Kidney (tissue), 22 donors: ENCODE data around the gene USP30. TPM values are rescaled to one million over a fixed set of nuclear protein-coding genes. Genes with fewer than 3 reads are reported as not detected.

Experiments used
- DNase-seq, 5 donors: peaks; one replicate each; pipeline ENCODE4 v3.0.0-alpha.2; 2013 to 2020
- FAIRE-seq: peaks from 2 replicates; lab custom pipeline; 2012; peaks lifted over from hg19 to GRCh38; lab: Jason Lieb, UNC
- H3K27ac ChIP-seq, 2 donors: one replicate each; pipeline ENCODE4 v1.7.0; 2013; ENCODE audit warnings: low read depth in 2 of 2, low read length in 2 of 2, inconsistent platforms in 1 of 2
- H3K27me3 ChIP-seq: one replicate; pipeline ENCODE4 v1.7.1; 2013; ENCODE audit warnings: low read length, inconsistent platforms; ENCODE audit not compliant: control insufficient read depth, insufficient read depth
- H3K36me3 ChIP-seq, 3 donors: one replicate each; pipeline versions ENCODE4 v1.7.0 to v1.7.1; 2013; ENCODE audit warnings: low read length in 3 of 3, control low read depth in 1 of 3, inconsistent platforms in 1 of 3; ENCODE audit not compliant: insufficient read depth in 3 of 3, control insufficient read depth in 2 of 3
- H3K4me1 ChIP-seq, 3 donors: one replicate each; pipeline versions ENCODE4 v1.7.0 to v1.7.1; 2013; ENCODE audit warnings: low read length in 3 of 3, inconsistent platforms in 1 of 3, low read depth in 1 of 3; ENCODE audit not compliant: control insufficient read depth in 2 of 3, insufficient read depth in 2 of 3
- H3K4me3 ChIP-seq, 3 donors: one replicate each; pipeline versions ENCODE4 v1.7.0 to v1.8.1; 2013; ENCODE audit warnings: low read length in 3 of 3, control low read depth in 1 of 3, inconsistent platforms in 1 of 3
- H3K9ac ChIP-seq, 3 donors: one replicate each; pipeline versions ENCODE4 v1.7.0 to v1.7.1; 2013; ENCODE audit warnings: low read length in 3 of 3, control low read depth in 1 of 3, inconsistent platforms in 1 of 3
- H3K9me3 ChIP-seq, 3 donors: one replicate each; pipeline versions ENCODE4 v1.7.0 to v1.7.1; 2013; ENCODE audit warnings: low read length in 3 of 3, control low read depth in 1 of 3, inconsistent platforms in 1 of 3; ENCODE audit not compliant: control insufficient read depth in 2 of 3, insufficient read depth in 1 of 3
- CTCF ChIP-seq: IDR thresholded peaks from 3 replicates; pipeline ENCODE4 v1.5.1; 2012; ENCODE audit warnings: mild to moderate bottlenecking, moderate library complexity, borderline replicate concordance; ENCODE audit not compliant: insufficient read depth; ENCODE audit errors: extremely low read depth
- intact Hi-C: fragments of 100-400 bp; cut with DNase I; formaldehyde crosslinking; loops from one replicate; pipeline ENCODE4 v1.11.1; 2022
- long read RNA-seq, 10 donors: library from polyadenylated mRNA in 1 of 10; unstranded in 1 of 10; transcript quantifications; one replicate each; pipeline ENCODE4 v2.0.0 and lab custom pipeline, GENCODE V29; 2021 to 2026
- polyA plus RNA-seq: library from polyadenylated mRNA; stranded (reverse); fragments of 350-450 nt; fragmentation: Illumina TruSeq; extraction: RNeasy Lipid Tissue Mini Kit (QIAGEN cat#74804); gene quantifications from one replicate; pipeline ENCODE4 v1.2.3, GENCODE V29; 2014; ENCODE audit warnings: low read depth, low replicate concordance; ENCODE audit not compliant: insufficient read depth
- total RNA-seq: library from RNA; stranded (reverse); fragmentation: NEBNext Ultra II Directional; extraction: Animal tissue kit (Norgen Biotek cat#: 25700); gene quantifications from one replicate; pipeline ENCODE4 v1.2.1, GENCODE V29; 2021
- donor health status: control.
- donor health status: control.
- donor health status: control.
- donor health status: control.
- donor health status: control.
- donor health status: DM: yes; HTN: yes; CAD: no.
- donor health status: Normal renal cell carcinoma (clear cell type).

The USP30 gene, protein sequence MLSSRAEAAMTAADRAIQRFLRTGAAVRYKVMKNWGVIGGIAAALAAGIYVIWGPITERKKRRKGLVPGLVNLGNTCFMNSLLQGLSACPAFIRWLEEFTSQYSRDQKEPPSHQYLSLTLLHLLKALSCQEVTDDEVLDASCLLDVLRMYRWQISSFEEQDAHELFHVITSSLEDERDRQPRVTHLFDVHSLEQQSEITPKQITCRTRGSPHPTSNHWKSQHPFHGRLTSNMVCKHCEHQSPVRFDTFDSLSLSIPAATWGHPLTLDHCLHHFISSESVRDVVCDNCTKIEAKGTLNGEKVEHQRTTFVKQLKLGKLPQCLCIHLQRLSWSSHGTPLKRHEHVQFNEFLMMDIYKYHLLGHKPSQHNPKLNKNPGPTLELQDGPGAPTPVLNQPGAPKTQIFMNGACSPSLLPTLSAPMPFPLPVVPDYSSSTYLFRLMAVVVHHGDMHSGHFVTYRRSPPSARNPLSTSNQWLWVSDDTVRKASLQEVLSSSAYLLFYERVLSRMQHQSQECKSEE
- total RNA-seq (16.1 TPM), polyA plus RNA-seq (9.6 TPM)
- long read RNA-seq, donor 1, partial matches to known transcripts, result 0 of 1 reads
- long read RNA-seq, donor 1, other reads (novel, unspliced or antisense), result 0 of 1 reads
- long read RNA-seq, donor 2, partial matches to known transcripts, result 0 of 4 reads
- long read RNA-seq, donor 2, other reads (novel, unspliced or antisense), result 0 of 4 reads
- long read RNA-seq, donor 3, partial matches to known transcripts, result 7 of 7 reads
- long read RNA-seq, donor 3, other reads (novel, unspliced or antisense), result 0 of 7 reads
- long read RNA-seq, donor 4, partial matches to known transcripts, result 0 of 2 reads
- long read RNA-seq, donor 4, other reads (novel, unspliced or antisense), result 0 of 2 reads
- long read RNA-seq, donor 5, result 0 reads
- long read RNA-seq, donor 6, partial matches to known transcripts, result 0 of 2 reads
- long read RNA-seq, donor 6, other reads (novel, unspliced or antisense), result 0 of 2 reads
- long read RNA-seq, donor 7, transcript USP30-201 (13 exons, 3,742 nt), result major isoform, 5 of 8 reads
- long read RNA-seq, donor 7, partial matches to known transcripts, result 2 of 8 reads
- long read RNA-seq, donor 7, other reads (novel, unspliced or antisense), result 1 of 8 reads
- long read RNA-seq, donor 8, partial matches to known transcripts, result 0 of 1 reads
- long read RNA-seq, donor 8, other reads (novel, unspliced or antisense), result 0 of 1 reads
- long read RNA-seq, donor 9, partial matches to known transcripts, result 0 of 2 reads
- long read RNA-seq, donor 9, other reads (novel, unspliced or antisense), result 0 of 2 reads
- long read RNA-seq, donor 10, partial matches to known transcripts, result 0 of 2 reads
- long read RNA-seq, donor 10, other reads (novel, unspliced or antisense), result 0 of 2 reads

DNA sequence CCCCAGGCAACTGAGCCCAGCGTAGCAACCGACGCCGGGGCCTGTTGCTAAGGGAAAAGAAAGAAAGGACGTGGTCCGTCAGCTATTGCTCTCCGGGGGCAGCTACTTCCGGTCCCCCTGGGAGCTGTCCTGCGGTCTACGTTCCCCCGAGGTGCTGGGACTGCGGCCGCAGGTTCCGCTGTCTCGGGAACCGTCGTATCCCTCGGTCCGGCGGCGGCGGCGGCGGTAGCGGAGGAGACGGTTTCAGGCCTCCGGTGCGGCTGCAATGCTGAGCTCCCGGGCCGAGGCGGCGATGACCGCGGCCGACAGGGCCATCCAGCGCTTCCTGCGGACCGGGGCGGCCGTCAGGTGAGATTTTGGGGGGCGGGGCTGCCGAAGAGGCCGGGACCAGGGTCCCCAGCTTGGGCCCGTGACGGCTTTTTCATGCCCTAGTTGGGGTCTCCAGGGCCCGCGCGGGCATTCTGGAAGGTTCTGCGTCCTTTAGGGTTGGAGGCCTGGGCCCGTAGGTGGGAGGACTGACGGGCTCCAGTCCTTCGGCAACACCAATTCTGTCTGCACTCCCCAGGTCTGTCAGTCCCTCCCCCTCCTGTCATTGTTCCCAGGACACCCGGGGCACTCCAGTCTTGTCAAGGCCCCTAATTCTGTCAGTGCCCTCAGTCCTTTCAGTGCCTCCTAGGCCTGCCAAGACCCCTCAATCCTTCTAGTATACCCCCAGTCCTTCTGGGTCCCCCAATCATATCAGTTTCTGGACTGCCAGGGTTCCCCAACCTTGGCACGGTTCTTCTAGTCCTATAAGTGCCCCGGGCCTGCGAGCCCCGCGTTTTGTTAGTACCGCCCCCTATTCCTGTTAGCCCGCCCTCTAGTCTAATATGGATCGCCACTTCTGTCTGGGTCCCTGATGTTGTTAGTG, at the start of gene USP30:
USP30 (plus strand) TSS at position 163 of the 910 bp plus-strand sequence; CDS start at position 266, 103 bp downstream.
- peaks cover 0 to 2% (median 0%) of the 10 kb centered on the region in 3 donors for H3K36me3 ChIP-seq
- peak; percentile 90 to 95 (median 93) for DNase-seq
- peak within 1 kb of the TSS; percentile 73 to 84 for H3K27ac ChIP-seq
- intact Hi-C loops, result no loop called here
- no peaks in the 10 kb centered on the region for H3K9me3 ChIP-seq
- peaks cover 0 to 3% (median 0%) of the 10 kb centered on the region in 3 donors for H3K4me1 ChIP-seq
- H3K27me3 ChIP-seq, result no peaks in the 10 kb centered on the region
- H3K4me3 ChIP-seq, result peak within 1 kb of the TSS; percentile 82 to 95 (median 90)
- no peak for TF ChIP-seq CTCF
- H3K9ac ChIP-seq, result peak within 1 kb of the TSS; percentile 69 to 96 (median 83)
- FAIRE-seq, result no peak

DNA sequence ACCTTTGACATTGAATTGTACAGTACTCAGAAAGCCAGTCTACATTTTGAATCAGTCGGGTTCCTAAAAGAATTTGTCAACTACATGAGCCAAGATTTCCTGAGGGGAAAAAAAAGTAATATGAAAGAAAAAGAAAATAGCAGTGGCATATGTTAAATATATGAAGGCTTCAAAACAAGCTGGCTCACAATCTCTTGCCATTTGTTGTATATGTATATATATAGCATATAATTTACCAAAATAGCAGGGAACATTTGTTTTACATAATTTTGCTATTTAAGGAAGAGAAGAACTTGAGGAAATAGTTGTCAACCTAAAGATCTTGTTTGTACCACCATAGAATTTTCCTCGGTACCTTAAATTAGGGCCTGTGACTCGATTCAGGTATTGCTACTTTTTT, 48.4 kb upstream of the USP30 start:
- no peaks in the 10 kb centered on the region for H3K36me3 ChIP-seq
- H3K27ac ChIP-seq, result no peak overlapping the region
- TF ChIP-seq CTCF, result no peak
- no peak overlapping the region for H3K4me3 ChIP-seq
- H3K4me1 ChIP-seq, result no peaks in the 10 kb centered on the region
- H3K9ac ChIP-seq, result no peak overlapping the region
- DNase-seq (no peak), FAIRE-seq (no peak)
- H3K9me3 ChIP-seq, result no peaks in the 10 kb centered on the region
- H3K27me3 ChIP-seq, result no peaks in the 10 kb centered on the region
- intact Hi-C loops, result no loop called here

DNA sequence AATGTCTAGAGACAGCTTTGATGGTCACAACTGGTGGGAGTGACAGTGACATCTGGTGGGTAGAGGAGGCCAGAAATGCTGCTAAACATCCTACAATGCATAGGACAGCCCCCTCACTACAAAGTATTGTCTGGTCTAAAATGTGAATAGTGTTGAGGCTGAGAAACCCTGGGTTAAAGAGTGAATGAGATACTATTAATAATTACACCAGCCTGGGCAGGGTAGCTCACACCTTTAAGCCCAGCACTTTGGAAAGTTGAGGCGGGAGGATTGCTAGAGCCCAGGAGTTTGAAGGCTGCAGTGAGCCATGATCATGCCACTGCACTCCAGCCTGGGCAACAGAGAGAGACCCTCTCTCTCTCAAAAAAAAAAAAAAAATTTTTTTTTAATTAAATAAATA, 42.6 kb upstream of the USP30 start:
- H3K9ac ChIP-seq, result no peak overlapping the region
- H3K27ac ChIP-seq, result no peak overlapping the region
- no peaks in the 10 kb centered on the region for H3K9me3 ChIP-seq
- no peak overlapping the region for H3K4me3 ChIP-seq
- no peak for TF ChIP-seq CTCF
- no peaks in the 10 kb centered on the region for H3K36me3 ChIP-seq
- peaks cover 0 to 6% (median 0%) of the 10 kb centered on the region in 3 donors for H3K4me1 ChIP-seq
- DNase-seq (peak in 2 of 5 donors; percentile 34 to 63), FAIRE-seq (no peak)
- no peaks in the 10 kb centered on the region for H3K27me3 ChIP-seq
- intact Hi-C loops, result no loop called here
